Activated CD4-positive, alpha-beta T cell treated with anti-CD3 and anti-CD28 coated beads for 48 hours (primary cell): ENCODE measurements around the gene BCO1.
"Not testable (repeated sequence)": the region's sequence is repeated elsewhere in the genome, so short reads cannot be mapped to it uniquely, and the experiment has no call there.

Source experiments
- DNase-seq: peaks from one replicate; pipeline ENCODE4 v3.0.0-alpha.2; 2020

Gene BCO1

GRCh38 chr16:81238296-81239011, at the start of gene BCO1:
Gene BCO1 (plus strand): TSS chr16:81238689. CDS start chr16:81238909, 220 bp downstream.
- no peak for DNase-seq

- DNase-seq = no peak
Observed at GRCh38 chr16:81189100-81189664, 49.3 kb upstream of the BCO1 start.

- DNase-seq = no peak
Observed at GRCh38 chr16:81190667-81191066, 47.8 kb upstream of the BCO1 start.

GRCh38 chr16:81195885-81196534, 42.5 kb upstream of the BCO1 start:
- DNase-seq = no peak

GRCh38 chr16:81198635-81199034, 39.9 kb upstream of the BCO1 start:
- no peak for DNase-seq

GRCh38 chr16:81201267-81201666, 37.2 kb upstream of the BCO1 start:
- DNase-seq = no peak

- peak; percentile 66 for DNase-seq
Observed at GRCh38 chr16:81204798-81205680, 33.5 kb upstream of the BCO1 start.

- no peak for DNase-seq
Observed at GRCh38 chr16:81207076-81207475, 31.4 kb upstream of the BCO1 start.

- DNase-seq = no peak
Observed at GRCh38 chr16:81210807-81211206, 27.7 kb upstream of the BCO1 start.

GRCh38 chr16:81212830-81213465, 25.5 kb upstream of the BCO1 start:
- no peak for DNase-seq

- DNase-seq = no peak
Observed at GRCh38 chr16:81214745-81215166, 23.7 kb upstream of the BCO1 start.

- no peak for DNase-seq
Observed at GRCh38 chr16:81216114-81216513, 22.4 kb upstream of the BCO1 start.

- DNase-seq = no peak
Observed at GRCh38 chr16:81216706-81217105, 21.8 kb upstream of the BCO1 start.

GRCh38 chr16:81219151-81219550, 19.3 kb upstream of the BCO1 start:
- DNase-seq = no peak

- no peak for DNase-seq
Observed at GRCh38 chr16:81220349-81220748, 18.1 kb upstream of the BCO1 start.

GRCh38 chr16:81221731-81222130, 16.8 kb upstream of the BCO1 start:
- DNase-seq = no peak

GRCh38 chr16:81224824-81225223, 13.7 kb upstream of the BCO1 start:
- no peak for DNase-seq

GRCh38 chr16:81225697-81226096, 12.8 kb upstream of the BCO1 start:
- not testable (repeated sequence) for DNase-seq

GRCh38 chr16:81227785-81228184, 10.7 kb upstream of the BCO1 start:
- DNase-seq = no peak

GRCh38 chr16:81229811-81230210, 8.7 kb upstream of the BCO1 start:
- DNase-seq = no peak

- DNase-seq = no peak
Observed at GRCh38 chr16:81231014-81231413, 7.5 kb upstream of the BCO1 start.

- no peak for DNase-seq
Observed at GRCh38 chr16:81232740-81233367, 5.6 kb upstream of the BCO1 start.
